K562 (cell line): ENCODE measurements around the gene SUDS3. TPM values are rescaled to one million over a fixed set of nuclear protein-coding genes. Genes with fewer than 3 reads are reported as not detected.

Experiments
- ATF7 ChIP-seq: fragments of 450-650 bp; IDR thresholded peaks from 2 replicates; pipeline ENCODE4 v1.7.1; 2014; ENCODE audit warnings: mild to moderate bottlenecking, moderate library complexity
- BCOR ChIP-seq: fragments of 450-650 bp; IDR thresholded peaks from 2 replicates; pipeline ENCODE4 v1.6.1; 2016
- BRD4 ChIP-seq: fragments of 200-600 bp; sonication (generic); IDR thresholded peaks from 2 replicates; pipeline ENCODE4 v1.6.1; 2017; ENCODE audit warnings: inconsistent platforms
- CBX1 ChIP-seq: sonication (generic); IDR thresholded peaks from 2 replicates; pipeline ENCODE4 v1.6.1; 2016; ENCODE audit warnings: antibody characterized with exemption, low read depth, mild to moderate bottlenecking
- ETV5 ChIP-seq: sonication (generic); formaldehyde crosslinking; IDR thresholded peaks from 2 replicates; pipeline ENCODE4 v1.4.0; 2020; ENCODE audit warnings: low read depth, mild to moderate bottlenecking, missing genetic modification reagents
- GATA2 ChIP-seq: sonication (generic); formaldehyde crosslinking; IDR thresholded peaks from 2 replicates; pipeline ENCODE4 v1.4.0; 2020; ENCODE audit warnings: mild to moderate bottlenecking, missing genetic modification reagents
- HMGN3 ChIP-seq: IDR thresholded peaks from 2 replicates; pipeline ENCODE4 v1.6.1; 2011; ENCODE audit warnings: borderline replicate concordance, low read depth, mild to moderate bottlenecking, mixed read lengths, low read length; ENCODE audit not compliant: insufficient read length; ENCODE audit errors: extremely low read depth
- NCOR1 ChIP-seq: fragments of 450-650 bp; IDR thresholded peaks from 2 replicates; pipeline ENCODE4 v1.6.1; 2016; ENCODE audit warnings: mild to moderate bottlenecking, moderate library complexity
- PCBP2 ChIP-seq: fragments of 200-400 bp; formaldehyde crosslinking; IDR thresholded peaks from 2 replicates; pipeline ENCODE4 v1.6.1; 2018; ENCODE audit warnings: low read length, low read depth, mild to moderate bottlenecking, moderate library complexity; ENCODE audit not compliant: poor library complexity, severe bottlenecking
- POLR2B ChIP-seq: fragments of 450-650 bp; IDR thresholded peaks from 2 replicates; pipeline ENCODE4 v1.6.1; 2018; ENCODE audit warnings: low read depth; ENCODE audit not compliant: partially characterized antibody
- PYGO2 ChIP-seq: fragments of 450-650 bp; IDR thresholded peaks from 2 replicates; pipeline ENCODE4 v1.6.1; 2016; ENCODE audit warnings: mild to moderate bottlenecking, missing genetic modification characterization, moderate library complexity, missing compliant biosample characterization
- RNF219 ChIP-seq: fragments of 250-450 bp; sonication (Bioruptor Pico); IDR thresholded peaks from 2 replicates; pipeline ENCODE4 v1.5.0; 2022; ENCODE audit warnings: mild to moderate bottlenecking
- SAFB ChIP-seq: fragments of 200-400 bp; formaldehyde crosslinking; IDR thresholded peaks from 2 replicates; pipeline ENCODE4 v1.6.1; 2017; ENCODE audit warnings: low read depth, low read length, borderline replicate concordance
- SFPQ ChIP-seq: fragments of 200-400 bp; formaldehyde crosslinking; IDR thresholded peaks from 2 replicates; pipeline ENCODE4 v1.6.1; 2017; ENCODE audit warnings: mild to moderate bottlenecking, low read depth, low read length, moderate library complexity
- THAP12 ChIP-seq: fragments of 250-450 bp; sonication (Bioruptor Pico); IDR thresholded peaks from 2 replicates; pipeline ENCODE4 v1.9.0; 2021; ENCODE audit warnings: mild to moderate bottlenecking, inconsistent platforms
- ZBTB17 ChIP-seq: fragments of 450-650 bp; formaldehyde crosslinking; IDR thresholded peaks from 2 replicates; pipeline ENCODE4 v1.4.0; 2020; ENCODE audit warnings: mild to moderate bottlenecking
- ZFP36 ChIP-seq: fragments of 150-350 bp; IDR thresholded peaks from 2 replicates; pipeline ENCODE4 v1.6.1; 2018; ENCODE audit warnings: low read length, low read depth; ENCODE audit not compliant: partially characterized antibody
- ZNF398 ChIP-seq: fragments of 250-450 bp; sonication (Bioruptor Pico); IDR thresholded peaks from 2 replicates; pipeline ENCODE4 v1.8.0; 2021; ENCODE audit warnings: moderate library complexity, mild to moderate bottlenecking, inconsistent platforms
- ZNF785 ChIP-seq: fragments of 250-450 bp; sonication (Bioruptor Pico); IDR thresholded peaks from 2 replicates; pipeline ENCODE4 v1.4.0; 2020; ENCODE audit warnings: mild to moderate bottlenecking
- polyA plus RNA-seq, 8 experiments: library from polyadenylated mRNA; depleted of rRNA in 4 of 8; stranded (reverse) in 5 of 8; unstranded in 3 of 8; fragments of >200 nt; fragmentation: Nextera tagmentation in 2 of 8; fragmentation: Illumina TruSeq in 1 of 8; extraction: Ambion mirVana in 2 of 8; extraction: Trizol in 1 of 8; gene quantifications; 2 replicates each; pipeline versions ENCODE4 v1.2.1 to v1.2.3, GENCODE V29; 2011 to 2014; ENCODE audit warnings: inconsistent platforms in 1 of 8, missing spikeins in 1 of 8
- total RNA-seq, 7 experiments: library from RNA; depleted of rRNA in 6 of 7; stranded (reverse); fragments of >200 nt in 6 of 7; fragmentation: Illumina TruSeq in 2 of 7; extraction: Trizol in 2 of 7; gene quantifications; 2 replicates each; pipeline versions ENCODE4 v1.2.1 to v1.2.3, GENCODE V29; 2011 to 2021; ENCODE audit warnings: low replicate concordance in 1 of 7

The SUDS3 gene
- total and polyA plus RNA-seq, 9 of the 15 experiments (the other 6 are each of a cell fraction or from before 2014, with no cell fraction given) = 6.6 to 30.5 (median 23.3) TPM

GRCh38 chr12:118357257-118358007 is 18.9 kb upstream of the SUDS3 start (continued):
- no peak for TF ChIP-seq PYGO2 (tag)
- TF ChIP-seq RNF219 (CRISPR knock-in tag) = no peak
- TF ChIP-seq GATA2 (CRISPR knock-in tag) = peak; percentile 84
- no peak for TF ChIP-seq ZFP36
- no peak for TF ChIP-seq SAFB
- no peak for TF ChIP-seq HMGN3
- no peak for TF ChIP-seq CBX1
- TF ChIP-seq ETV5 (CRISPR knock-in tag) = no peak
- TF ChIP-seq BCOR = no peak
- no peak for TF ChIP-seq THAP12 (CRISPR knock-in tag)
- TF ChIP-seq BRD4 = no peak
- no peak; the same call in none of the 2 replicates for TF ChIP-seq NCOR1
- TF ChIP-seq SFPQ = no peak
- TF ChIP-seq POLR2B = no peak
- TF ChIP-seq ZNF785 (CRISPR knock-in tag) = no peak
- 0 out of 2 replicates have a peak, but pooled peaks have one; percentile 24 for TF ChIP-seq ZBTB17
- TF ChIP-seq ATF7 = peak; percentile 87
- no peak for TF ChIP-seq ZNF398
- no peak for TF ChIP-seq PCBP2
